Measurements from ENCODE around the gene SCAPER.

- TF ChIP-seq FOXP2 (optimal IDR thresholded peaks at IDR 0.05; ENCODE audit: borderline replicate concordance, extremely low read depth, extremely low read length, insufficient read depth) (no peak), POLR2AphosphoS5 (IDR thresholded peaks at IDR 0.05; ENCODE audit: low read depth, low read length) (no peak), SIN3A (IDR thresholded peaks at IDR 0.05; ENCODE audit: borderline replicate concordance, insufficient read depth, low read length) (no peak)
- TF ChIP-seq, protein P1, sequence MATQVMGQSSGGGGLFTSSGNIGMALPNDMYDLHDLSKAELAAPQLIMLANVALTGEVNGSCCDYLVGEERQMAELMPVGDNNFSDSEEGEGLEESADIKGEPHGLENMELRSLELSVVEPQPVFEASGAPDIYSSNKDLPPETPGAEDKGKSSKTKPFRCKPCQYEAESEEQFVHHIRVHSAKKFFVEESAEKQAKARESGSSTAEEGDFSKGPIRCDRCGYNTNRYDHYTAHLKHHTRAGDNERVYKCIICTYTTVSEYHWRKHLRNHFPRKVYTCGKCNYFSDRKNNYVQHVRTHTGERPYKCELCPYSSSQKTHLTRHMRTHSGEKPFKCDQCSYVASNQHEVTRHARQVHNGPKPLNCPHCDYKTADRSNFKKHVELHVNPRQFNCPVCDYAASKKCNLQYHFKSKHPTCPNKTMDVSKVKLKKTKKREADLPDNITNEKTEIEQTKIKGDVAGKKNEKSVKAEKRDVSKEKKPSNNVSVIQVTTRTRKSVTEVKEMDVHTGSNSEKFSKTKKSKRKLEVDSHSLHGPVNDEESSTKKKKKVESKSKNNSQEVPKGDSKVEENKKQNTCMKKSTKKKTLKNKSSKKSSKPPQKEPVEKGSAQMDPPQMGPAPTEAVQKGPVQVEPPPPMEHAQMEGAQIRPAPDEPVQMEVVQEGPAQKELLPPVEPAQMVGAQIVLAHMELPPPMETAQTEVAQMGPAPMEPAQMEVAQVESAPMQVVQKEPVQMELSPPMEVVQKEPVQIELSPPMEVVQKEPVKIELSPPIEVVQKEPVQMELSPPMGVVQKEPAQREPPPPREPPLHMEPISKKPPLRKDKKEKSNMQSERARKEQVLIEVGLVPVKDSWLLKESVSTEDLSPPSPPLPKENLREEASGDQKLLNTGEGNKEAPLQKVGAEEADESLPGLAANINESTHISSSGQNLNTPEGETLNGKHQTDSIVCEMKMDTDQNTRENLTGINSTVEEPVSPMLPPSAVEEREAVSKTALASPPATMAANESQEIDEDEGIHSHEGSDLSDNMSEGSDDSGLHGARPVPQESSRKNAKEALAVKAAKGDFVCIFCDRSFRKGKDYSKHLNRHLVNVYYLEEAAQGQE (IDR thresholded peaks at IDR 0.05; ENCODE audit: insufficient read depth in 1 of 2, low read depth in 2 of 2, low read length in 2 of 2), result no peak
These were observed 7.0 kb downstream of the SCAPER start for GRCh38 chr15:76898102-76898501.

Measured in PFSK-1 (cell line).